ENCODE results near the gene RIF1.
A peak's percentile ranks its signal among the peaks of the same experiment; 100 is the strongest.
"Not testable (repeated sequence)": the region's sequence is repeated elsewhere in the genome, so short reads cannot be mapped to it uniquely, and the experiment has no call there.

The RIF1 gene

GRCh38 chr2:151417650-151418049 is 7.9 kb downstream of the RIF1 start:
- DNase-seq = no peak

GRCh38 chr2:151421681-151422080 is 12.0 kb downstream of the RIF1 start:
- not testable (repeated sequence) for DNase-seq

GRCh38 chr2:151422917-151423439 is 13.3 kb downstream of the RIF1 start:
- peak; percentile 9 for DNase-seq

- no peak for DNase-seq
These were observed 14.1 kb downstream of the RIF1 start for GRCh38 chr2:151423760-151424159.

- DNase-seq = no peak
These were observed 27.9 kb downstream of the RIF1 start for GRCh38 chr2:151437630-151438029.

GRCh38 chr2:151438506-151438905 is 28.8 kb downstream of the RIF1 start:
- no peak for DNase-seq

GRCh38 chr2:151439127-151439526 is 29.4 kb downstream of the RIF1 start:
- no peak for DNase-seq

- no peak for DNase-seq
These were observed 49.7 kb downstream of the RIF1 start for GRCh38 chr2:151459358-151459757.

GRCh38 chr2:151465771-151466170 is 56.1 kb downstream of the RIF1 start:
- no peak for DNase-seq

GRCh38 chr2:151470556-151470955 is 60.9 kb downstream of the RIF1 start:
- DNase-seq = no peak

- no peak for DNase-seq
These were observed 63.3 kb downstream of the RIF1 start for GRCh38 chr2:151472966-151473365.

- no peak for DNase-seq
These were observed 65.4 kb downstream of the RIF1 start for GRCh38 chr2:151475071-151475470.

- no peak for DNase-seq
These were observed 66.6 kb downstream of the RIF1 start for GRCh38 chr2:151476287-151476686.

GRCh38 chr2:151478011-151478410 is 68.3 kb downstream of the RIF1 start:
- DNase-seq = no peak

- no peak for DNase-seq
These were observed 72.0 kb downstream of the RIF1 start for GRCh38 chr2:151481744-151482143.

- no peak for DNase-seq
These were observed 72.5 kb downstream of the RIF1 start for GRCh38 chr2:151482171-151482725.

- no peak for DNase-seq
These were observed 73.8 kb downstream of the RIF1 start for GRCh38 chr2:151483546-151483945.

- no peak for DNase-seq
These were observed 74.4 kb downstream of the RIF1 start for GRCh38 chr2:151484100-151484499.

GRCh38 chr2:151486053-151486452 is 76.4 kb downstream of the RIF1 start:
- DNase-seq = no peak

- DNase-seq = no peak
These were observed 80.6 kb downstream of the RIF1 start for GRCh38 chr2:151490276-151490675.

- DNase-seq = no peak
These were observed 81.8 kb downstream of the RIF1 start for GRCh38 chr2:151491496-151491895.

- no peak for DNase-seq
These were observed 88.5 kb downstream of the RIF1 start for GRCh38 chr2:151498178-151498577.

- no peak for DNase-seq
These were observed 96.5 kb downstream of the RIF1 start for GRCh38 chr2:151506170-151506569.

- no peak for DNase-seq
These were observed 98.8 kb downstream of the RIF1 start for GRCh38 chr2:151508519-151508918.

- no peak for DNase-seq
These were observed 109.1 kb downstream of the RIF1 start for GRCh38 chr2:151518802-151519201.

Data from NCI-H2029 treated with DMSO at 0.1 percent for 48 hours (cell line).